GM21786 (cell line): ENCODE results near the gene NPAS2.

ENCODE experiments used
- ATAC-seq: cut with Tn5 transposase; IDR thresholded peaks from one replicate; pipeline ENCODE4 v1.9.1; 2021; ENCODE audit not compliant: unreplicated experiment

The NPAS2 gene

GRCh38 chr2:101037161-101037755 lies 217.3 kb downstream of the NPAS2 start:
- no peak for ATAC-seq

- no peak for ATAC-seq
Observed at GRCh38 chr2:101038455-101039255, 218.7 kb downstream of the NPAS2 start.

- no peak for ATAC-seq
Observed at GRCh38 chr2:101040072-101040471, 220.1 kb downstream of the NPAS2 start.

- no peak for ATAC-seq
Observed at GRCh38 chr2:101040761-101041160, 220.8 kb downstream of the NPAS2 start.

- no peak for ATAC-seq
Observed at GRCh38 chr2:101041413-101041812, 221.5 kb downstream of the NPAS2 start.

- ATAC-seq, result no peak
Observed at GRCh38 chr2:101045330-101045729, 225.4 kb downstream of the NPAS2 start.
